IMR-90 (cell line): ENCODE results near the gene DEFB131B. TPM values are rescaled to one million over a fixed set of nuclear protein-coding genes. Genes with fewer than 3 reads are reported as not detected.
"Not testable (repeated sequence)": the region's sequence is repeated elsewhere in the genome, so short reads cannot be mapped to it uniquely, and the experiment has no call there.

Experiments
- ATAC-seq: fragments of 200-7000 bp; cut with Tn5 transposase; 2 replicates; pipeline ENCODE4 v1.9.1; 2020; ENCODE audit warnings: low read depth, mild to moderate bottlenecking, moderate library complexity
- BruUV-seq: library from RNA; stranded (reverse); fragments of 400-500 nt; replicated peaks from 2 replicates; lab custom pipeline; 2021; lab: Mats Ljungman, UMichigan
- CTCF ChIA-PET: fragments of 300-600 bp; formaldehyde crosslinking; extraction: SDS; loops from one replicate; lab custom pipeline; 2021; ENCODE audit warnings: antibody characterized with exemption; lab: Yijun Ruan, JAX
- POLR2A ChIA-PET: fragments of 300-600 bp; sonication (Branson Sonifier 250); formaldehyde crosslinking; loops from one replicate; lab custom pipeline; 2022; ENCODE audit warnings: antibody characterized with exemption; ENCODE audit not compliant: unreplicated experiment; lab: Charles Lee
- DNase-seq: peaks from one replicate; pipeline ENCODE4 v3.0.0; 2013
- H2AFZ ChIP-seq: replicated peaks from 2 replicates; pipeline ENCODE3; 2013; ENCODE audit warnings: low read length, mild to moderate bottlenecking; ENCODE audit not compliant: poor library complexity
- H2AK5ac ChIP-seq: 2 replicates; pipeline ENCODE4 v1.6.1; 2013; ENCODE audit warnings: low read depth, low read length, inconsistent platforms
- H2AK9ac ChIP-seq: replicated peaks from 2 replicates; pipeline ENCODE3; 2013; ENCODE audit warnings: mild to moderate bottlenecking, low read depth, low read length, moderate library complexity; ENCODE audit not compliant: poor library complexity
- H2BK120ac ChIP-seq: 2 replicates; pipeline ENCODE4 v1.6.1; 2013; ENCODE audit warnings: low read depth, low read length, inconsistent platforms
- H2BK15ac ChIP-seq: 3 replicates; pipeline ENCODE4 v1.6.1; 2013; ENCODE audit warnings: low read depth, low read length, inconsistent platforms
- H2BK20ac ChIP-seq: 2 replicates; pipeline ENCODE4 v1.6.1; 2013; ENCODE audit warnings: low read depth, mild to moderate bottlenecking, inconsistent platforms, low read length, moderate library complexity
- H2BK5ac ChIP-seq: 2 replicates; pipeline ENCODE4 v1.6.1; 2013; ENCODE audit warnings: mild to moderate bottlenecking, low read depth, low read length, inconsistent platforms; ENCODE audit not compliant: poor library complexity, severe bottlenecking
- H3K14ac ChIP-seq: replicated peaks from 2 replicates; pipeline ENCODE4 v1.6.1; 2013; ENCODE audit warnings: low read depth, low read length, inconsistent platforms
- H3K18ac ChIP-seq: 2 replicates; pipeline ENCODE4 v1.6.1; 2013; ENCODE audit warnings: low read depth, low read length, control low read depth
- H3K23ac ChIP-seq: 2 replicates; pipeline ENCODE4 v1.6.1; 2013; ENCODE audit warnings: low read depth, low read length, inconsistent platforms
- H3K27ac ChIP-seq: 2 replicates; pipeline ENCODE4 v1.5.1; 2013; ENCODE audit warnings: mild to moderate bottlenecking, control low read depth, low read length; ENCODE audit not compliant: insufficient read depth
- H3K27me3 ChIP-seq: 2 replicates; pipeline ENCODE4 v1.6.1; 2013; ENCODE audit warnings: low read length; ENCODE audit not compliant: control insufficient read depth, insufficient read depth
- H3K36me3 ChIP-seq: 2 replicates; pipeline ENCODE4 v1.6.1; 2013; ENCODE audit warnings: low read length, mixed read lengths; ENCODE audit not compliant: control insufficient read depth, insufficient read depth
- H3K4ac ChIP-seq: 2 replicates; pipeline ENCODE4 v1.6.1; 2013; ENCODE audit warnings: low read depth, low read length, inconsistent platforms
- H3K4me1 ChIP-seq: 2 replicates; pipeline ENCODE4 v1.6.1; 2013; ENCODE audit warnings: low read length, mixed read lengths; ENCODE audit not compliant: control insufficient read depth, insufficient read depth
- H3K4me2 ChIP-seq: 2 replicates; pipeline ENCODE4 v1.6.1; 2013; ENCODE audit warnings: low read depth, mild to moderate bottlenecking, control low read depth, low read length, moderate library complexity
- H3K4me3 ChIP-seq: 2 replicates; pipeline ENCODE4 v1.5.1; 2013; ENCODE audit warnings: low read depth, mild to moderate bottlenecking, control low read depth, low read length, moderate library complexity; ENCODE audit not compliant: insufficient read depth
- H3K56ac ChIP-seq: 2 replicates; pipeline ENCODE4 v1.6.1; 2013; ENCODE audit warnings: low read length, inconsistent platforms; ENCODE audit not compliant: insufficient read depth; ENCODE audit errors: extremely low read depth
- H3K79me1 ChIP-seq, 2 experiments: 2 replicates each; pipeline ENCODE4 v1.6.1; 2013; ENCODE audit warnings: low read length in 2 of 2, inconsistent platforms in 1 of 2, low read depth in 1 of 2
- H3K9ac ChIP-seq: 2 replicates; pipeline ENCODE4 v1.6.1; 2013; ENCODE audit warnings: low read depth, low read length, control low read depth
- H3K9me1 ChIP-seq: 2 replicates; pipeline ENCODE4 v1.6.1; 2013; ENCODE audit warnings: low read length, inconsistent platforms; ENCODE audit not compliant: insufficient read depth
- H3K9me3 ChIP-seq: 2 replicates; pipeline ENCODE4 v1.6.1; 2013; ENCODE audit warnings: low read length; ENCODE audit not compliant: control insufficient read depth, insufficient read depth
- H4K20me1 ChIP-seq: 2 replicates; pipeline ENCODE4 v1.6.1; 2013; ENCODE audit warnings: low read length, inconsistent platforms; ENCODE audit not compliant: insufficient read depth
- H4K5ac ChIP-seq: 2 replicates; pipeline ENCODE4 v1.6.1; 2013; ENCODE audit warnings: mild to moderate bottlenecking, low read depth, low read length, control low read depth
- H4K8ac ChIP-seq, 2 experiments: 2 replicates each; pipeline ENCODE4 v1.6.1; 2013; ENCODE audit warnings: low read depth in 2 of 2, low read length in 2 of 2, control low read depth in 1 of 2, inconsistent platforms in 1 of 2
- H4K91ac ChIP-seq: 2 replicates; pipeline ENCODE4 v1.6.1; 2013; ENCODE audit warnings: low read depth, low read length, inconsistent platforms; ENCODE audit not compliant: insufficient read depth
- WGBS, 2 experiments: methylation state at CpG; one replicate each; pipeline versions ENCODE4 v1.1.5 to v1.1.7; 2013; ENCODE audit warnings: missing lambda C conversion rate in 2 of 2; ENCODE audit not compliant: insufficient read length in 1 of 2; ENCODE audit errors: extremely low coverage in 2 of 2; 5-methylcytosine and 5-hydroxymethylcytosine counted together
- dilution Hi-C: fragments of 300-500 bp; cut with HindIII; formaldehyde crosslinking; loops from one replicate; pipeline ENCODE4 v1.14.3; 2018; ENCODE audit warnings: low sequenced_read_pairs; ENCODE audit not compliant: unreplicated experiment
- in situ Hi-C: fragments of 300-500 bp; cut with MboI; formaldehyde crosslinking; loops from 3 replicates; pipeline ENCODE4 v1.14.3; 2019; ENCODE audit warnings: low sequenced_read_pairs, inconsistent platforms, mixed read lengths
- intact Hi-C: fragments of 100-400 bp; cut with micrococcal nuclease; formaldehyde crosslinking; loops from 2 replicates; pipeline ENCODE4 v1.10.0; 2022
- polyA plus RNA-seq, 3 experiments: library from polyadenylated mRNA; depleted of rRNA; stranded (reverse); fragments of >200 nt; gene quantifications; 2 replicates each; pipeline ENCODE4 v1.2.3, GENCODE V29; 2012; ENCODE audit warnings: low replicate concordance in 1 of 3
- total RNA-seq: library from RNA; depleted of rRNA; stranded (reverse); fragments of >200 nt; gene quantifications from 2 replicates; pipeline ENCODE4 v1.2.3, GENCODE V29; 2012

Gene DEFB131B
- total and polyA plus RNA-seq, 2 of the 4 experiments (the other 2 are of a cell fraction), result not detected

DNA sequence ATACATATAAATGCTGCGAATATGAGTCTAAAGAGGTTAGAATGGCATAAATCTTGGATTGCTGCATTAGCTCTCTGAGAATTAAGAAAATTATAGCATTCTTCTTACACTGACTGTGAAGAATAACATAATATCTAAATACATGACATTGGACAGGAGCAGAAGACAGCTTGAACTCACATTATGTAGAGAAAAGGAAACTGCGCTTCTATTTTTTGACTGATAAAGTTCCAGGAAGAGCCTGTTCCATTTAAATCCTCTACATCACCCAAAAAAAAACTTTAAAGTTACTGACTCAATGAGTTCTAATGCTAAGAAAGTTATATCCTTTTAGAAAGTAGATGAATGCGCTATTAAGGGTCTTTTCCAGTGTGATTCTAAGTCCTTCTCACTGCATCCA lies 17.4 kb upstream of the DEFB131B start:
- BruUV-seq, H4K20me1 ChIP-seq, H2BK20ac ChIP-seq, H2AK5ac ChIP-seq, ATAC-seq, H3K79me1 ChIP-seq, H3K23ac ChIP-seq, CTCF ChIA-PET, H3K14ac ChIP-seq, H3K9ac ChIP-seq, H3K18ac ChIP-seq, H3K4me3 ChIP-seq, H2AK9ac ChIP-seq, H3K4me2 ChIP-seq, dilution Hi-C loops, H3K27me3 ChIP-seq, H2BK120ac ChIP-seq, H3K36me3 ChIP-seq, H3K9me3 ChIP-seq, H3K9me1 ChIP-seq, intact Hi-C loops, H3K4me1 ChIP-seq, H4K8ac ChIP-seq, H3K27ac ChIP-seq, in situ Hi-C loops, H2BK5ac ChIP-seq, H2BK15ac ChIP-seq, H3K56ac ChIP-seq, H2AFZ ChIP-seq, POLR2A ChIA-PET, H3K4ac ChIP-seq, DNase-seq, H4K91ac ChIP-seq, H4K5ac ChIP-seq: not testable (repeated sequence)
- WGBS, 2 experiments, result no CpG with 5 or more reads among the region's 3 CpGs
